HEK293T (cell line): ENCODE measurements around the gene CLEC16A.
"Not testable (repeated sequence)": the region's sequence is repeated elsewhere in the genome, so short reads cannot be mapped to it uniquely, and the experiment has no call there.

Experiments used
- CTCF ChIA-PET: fragments of 350-600 bp; formaldehyde crosslinking; extraction: SDS; loops from one replicate; lab custom pipeline; 2021; ENCODE audit warnings: antibody characterized with exemption, inconsistent platforms; lab: Yijun Ruan, JAX
- POLR2A ChIA-PET: fragments of 350-600 bp; formaldehyde crosslinking; extraction: SDS; loops from one replicate; lab custom pipeline; 2020; ENCODE audit warnings: antibody characterized with exemption, inconsistent platforms; lab: Yijun Ruan, JAX
- DNase-seq: peaks from one replicate; pipeline ENCODE4 v3.0.0; 2012; ENCODE audit warnings: mixed read lengths; ENCODE audit errors: extremely low spot score
- ARNT ChIP-seq: fragments of 450-650 bp; IDR thresholded peaks from 2 replicates; pipeline ENCODE4 v1.6.1; 2017; ENCODE audit warnings: mild to moderate bottlenecking
- BHLHE40 ChIP-seq: fragments of 450-650 bp; IDR thresholded peaks from 2 replicates; pipeline ENCODE4 v1.6.1; 2016; ENCODE audit warnings: mild to moderate bottlenecking, moderate library complexity, borderline replicate concordance
- CTBP1 ChIP-seq: fragments of 450-650 bp; IDR thresholded peaks from 2 replicates; pipeline ENCODE4 v1.6.1; 2016; ENCODE audit warnings: borderline replicate concordance
- ELF4 ChIP-seq: fragments of 450-650 bp; IDR thresholded peaks from 2 replicates; pipeline ENCODE4 v1.6.1; 2017; ENCODE audit warnings: antibody characterized with exemption
- FOXA1 ChIP-seq: fragments of 450-650 bp; IDR thresholded peaks from 2 replicates; pipeline ENCODE4 v1.6.1; 2016; ENCODE audit warnings: mild to moderate bottlenecking
- FOXK2 ChIP-seq: fragments of 450-650 bp; IDR thresholded peaks from 2 replicates; pipeline ENCODE4 v1.6.1; 2016; ENCODE audit warnings: mild to moderate bottlenecking
- FOXM1 ChIP-seq: fragments of 450-650 bp; IDR thresholded peaks from 2 replicates; pipeline ENCODE4 v1.6.1; 2017; ENCODE audit warnings: mild to moderate bottlenecking, borderline replicate concordance
- HDGF ChIP-seq: fragments of 450-650 bp; IDR thresholded peaks from 2 replicates; pipeline ENCODE4 v1.6.1; 2017; ENCODE audit warnings: antibody characterized with exemption, borderline replicate concordance
- L3MBTL2 ChIP-seq: fragments of 450-650 bp; conservative IDR thresholded peaks from 2 replicates; pipeline ENCODE4 v1.6.1; 2016; ENCODE audit warnings: mild to moderate bottlenecking
- LEF1 ChIP-seq: fragments of 450-650 bp; IDR thresholded peaks from 2 replicates; pipeline ENCODE4 v1.6.1; 2017; ENCODE audit warnings: mild to moderate bottlenecking, borderline replicate concordance
- NFRKB ChIP-seq: fragments of 450-650 bp; IDR thresholded peaks from 2 replicates; pipeline ENCODE4 v1.6.1; 2016; ENCODE audit warnings: mild to moderate bottlenecking, moderate library complexity
- PKNOX1 ChIP-seq: fragments of 450-650 bp; IDR thresholded peaks from 2 replicates; pipeline ENCODE4 v1.6.1; 2016
- SP1 ChIP-seq: fragments of 450-650 bp; IDR thresholded peaks from 2 replicates; pipeline ENCODE4 v1.6.1; 2017
- SUZ12 ChIP-seq: fragments of 450-650 bp; IDR thresholded peaks from 2 replicates; pipeline ENCODE4 v1.6.1; 2016; ENCODE audit warnings: mild to moderate bottlenecking
- TARDBP ChIP-seq: fragments of 450-650 bp; IDR thresholded peaks from 2 replicates; pipeline ENCODE4 v1.6.1; 2016
- ZNF384 ChIP-seq: fragments of 450-650 bp; IDR thresholded peaks from 2 replicates; pipeline ENCODE4 v1.6.1; 2016

CLEC16A gene

GRCh38 chr16:10941127-10941933, 3.0 kb upstream of the CLEC16A start:
- CTCF ChIA-PET, result interaction anchor here (1.6 kb wide), 1 partner anchor 22 kb away, joined by 5 read pairs; no protein-coding TSS in a partner anchor

GRCh38 chr16:10941935-10942351, 2.4 kb upstream of the CLEC16A start:
- CTCF ChIA-PET, DNase-seq: not testable (repeated sequence)
- POLR2A ChIA-PET, result interaction anchor here (0.5 to 1.4 kb wide), 9 partner anchors 9 to 416 kb away, joined by 3 to 4 read pairs (median 3); no protein-coding TSS in a partner anchor

More at GRCh38 chr16:10941127-10941933, 3.0 kb upstream of the CLEC16A start:
- TF ChIP-seq HDGF (no peak), ARNT (no peak), L3MBTL2 (peak; percentile 49)
- POLR2A ChIA-PET, result interaction anchor here (1.1 kb wide), 1 partner anchor 198 kb away, joined by 4 read pairs; the partner anchor contains the start of gene NUBP1
- DNase-seq, result no peak

- no peak for TF ChIP-seq TARDBP
- no peak for TF ChIP-seq CTBP1
- POLR2A ChIA-PET, result interaction anchor here (0.5 to 1.4 kb wide), 9 partner anchors 8 to 415 kb away, joined by 3 to 4 read pairs (median 3); no protein-coding TSS in a partner anchor
- CTCF ChIA-PET, result no interaction called here
- DNase-seq, result peak; percentile 96
Measured at GRCh38 chr16:10942352-10943063, 1.9 kb upstream of the CLEC16A start, which contains the start of gene DEXI. DEXI (minus strand) TSS chr16:10942468; CDS start chr16:10942005, 463 bp downstream.

- no peak for DNase-seq
- TF ChIP-seq FOXM1 (no peak), BHLHE40 (no peak), ELF4 (no peak), CTBP1 (no peak), LEF1 (no peak), FOXK2 (no peak), L3MBTL2 (no peak)
- ChIA-PET POLR2A (interaction anchor here (1.1 to 1.4 kb wide), 3 partner anchors 12 to 199 kb away, joined by 3 to 4 read pairs (median 3); no protein-coding TSS in a partner anchor), CTCF (no interaction called here)
Measured at GRCh38 chr16:10943064-10943353, 1.4 kb upstream of the CLEC16A start.

- no peak for DNase-seq
- CTCF ChIA-PET, result interaction anchor here (0.5 to 1.2 kb wide), 3 partner anchors 8 to 200 kb away, joined by 3 to 4 read pairs (median 4); no protein-coding TSS in a partner anchor
- POLR2A ChIA-PET, result no interaction called here
- TF ChIP-seq FOXM1, result no peak
Measured at GRCh38 chr16:10945065-10945787, 862 bp downstream of the CLEC16A start.

- TF ChIP-seq ZNF384 (no peak), FOXK2 (no peak), HDGF (no peak), TARDBP (no peak), SP1 (no peak), ARNT (no peak), NFRKB (no peak), PKNOX1 (no peak), LEF1 (no peak), SUZ12 (no peak), FOXA1 (no peak), BHLHE40 (no peak), L3MBTL2 (no peak)
- ChIA-PET CTCF (no interaction called here), POLR2A (no interaction called here)
- no peak for DNase-seq
Measured at GRCh38 chr16:10946308-10946707, 1.9 kb downstream of the CLEC16A start.

- ChIA-PET CTCF (interaction anchor here (1.1 kb wide), 1 partner anchor 24 kb away, joined by 3 read pairs; no protein-coding TSS in a partner anchor), POLR2A (no interaction called here)
- no peak for TF ChIP-seq L3MBTL2
- TF ChIP-seq NFRKB, result no peak
- TF ChIP-seq TARDBP, result no peak
- no peak for TF ChIP-seq ZNF384
- TF ChIP-seq FOXA1, result no peak
- TF ChIP-seq HDGF, result no peak
- no peak for TF ChIP-seq ARNT
- no peak for TF ChIP-seq SP1
- no peak for TF ChIP-seq ELF4
- TF ChIP-seq FOXM1, result no peak
- no peak for TF ChIP-seq BHLHE40
- no peak for TF ChIP-seq CTBP1
- TF ChIP-seq SUZ12, result no peak
- TF ChIP-seq LEF1, result no peak
- no peak for TF ChIP-seq PKNOX1
- no peak for TF ChIP-seq FOXK2
- no peak for DNase-seq
Measured at GRCh38 chr16:10947211-10947787, 2.9 kb downstream of the CLEC16A start.
